Transverse colon (tissue), 4 donors: ENCODE data around the gene NRN1L.

Experiments used
- EP300 ChIP-seq: sonication (generic); formaldehyde crosslinking; IDR thresholded peaks from one replicate; pipeline ENCODE4 v1.6.1; 2017; ENCODE audit warnings: antibody characterized with exemption, low read depth
- POLR2AphosphoS5 ChIP-seq, 3 donors: sonication (generic); formaldehyde crosslinking; IDR thresholded peaks; one replicate each; pipeline ENCODE4 v1.6.1; 2016; ENCODE audit warnings: antibody characterized with exemption in 3 of 3
- TF ChIP-seq, protein P1 (sequence below), 5 experiments: fragments of 200-600 bp in 3 of 5; fragments of 450-650 bp in 2 of 5; sonication (generic) in 3 of 5; IDR thresholded peaks; 1 replicate in 2 of 5; 2 replicates in 3 of 5; pipeline ENCODE4 v1.5.1; 2016 to 2017; ENCODE audit warnings: antibody characterized with exemption in 5 of 5, inconsistent platforms in 3 of 5, mild to moderate bottlenecking in 2 of 5, moderate library complexity in 1 of 5

DNA sequence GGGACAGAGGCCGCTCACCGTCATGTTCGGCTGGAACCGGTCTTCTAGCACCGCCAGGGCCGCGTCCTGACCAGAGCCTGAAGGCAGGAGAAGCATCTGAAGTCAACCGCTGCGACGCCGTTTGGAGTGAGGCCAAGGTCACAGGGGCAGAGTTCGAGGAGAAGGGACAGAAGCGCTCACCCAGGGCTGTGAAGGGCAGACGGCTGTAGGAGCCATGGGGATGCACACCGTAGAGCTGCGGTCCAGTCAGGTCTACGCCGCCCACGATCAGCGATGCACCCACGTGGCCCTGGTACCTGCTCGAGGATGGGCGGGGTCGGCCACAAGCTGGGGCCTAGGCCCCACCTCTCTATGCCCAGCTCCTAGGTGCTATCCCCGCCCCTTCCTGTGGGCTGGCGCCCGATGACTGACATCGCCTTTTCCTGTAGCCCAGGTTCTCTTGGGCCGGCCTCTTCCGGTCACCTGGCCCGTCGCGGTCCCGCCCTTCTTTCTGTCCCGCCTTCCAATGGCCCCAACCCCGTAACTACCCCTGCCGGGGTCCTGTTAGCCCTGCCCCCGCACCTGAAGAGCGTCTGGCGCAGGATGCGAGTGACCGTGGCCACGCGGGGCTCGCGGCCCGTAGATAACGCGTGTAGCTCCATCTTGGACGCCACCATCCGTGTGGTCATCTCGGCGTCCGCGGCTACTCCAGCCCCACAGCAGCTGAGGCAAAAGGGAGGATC, 50.9 kb downstream of the NRN1L start:
- peak; percentile 78 to 92 (median 88) for TF ChIP-seq POLR2AphosphoS5 (IDR thresholded peaks at IDR 0.05)
- TF ChIP-seq, protein P1, sequence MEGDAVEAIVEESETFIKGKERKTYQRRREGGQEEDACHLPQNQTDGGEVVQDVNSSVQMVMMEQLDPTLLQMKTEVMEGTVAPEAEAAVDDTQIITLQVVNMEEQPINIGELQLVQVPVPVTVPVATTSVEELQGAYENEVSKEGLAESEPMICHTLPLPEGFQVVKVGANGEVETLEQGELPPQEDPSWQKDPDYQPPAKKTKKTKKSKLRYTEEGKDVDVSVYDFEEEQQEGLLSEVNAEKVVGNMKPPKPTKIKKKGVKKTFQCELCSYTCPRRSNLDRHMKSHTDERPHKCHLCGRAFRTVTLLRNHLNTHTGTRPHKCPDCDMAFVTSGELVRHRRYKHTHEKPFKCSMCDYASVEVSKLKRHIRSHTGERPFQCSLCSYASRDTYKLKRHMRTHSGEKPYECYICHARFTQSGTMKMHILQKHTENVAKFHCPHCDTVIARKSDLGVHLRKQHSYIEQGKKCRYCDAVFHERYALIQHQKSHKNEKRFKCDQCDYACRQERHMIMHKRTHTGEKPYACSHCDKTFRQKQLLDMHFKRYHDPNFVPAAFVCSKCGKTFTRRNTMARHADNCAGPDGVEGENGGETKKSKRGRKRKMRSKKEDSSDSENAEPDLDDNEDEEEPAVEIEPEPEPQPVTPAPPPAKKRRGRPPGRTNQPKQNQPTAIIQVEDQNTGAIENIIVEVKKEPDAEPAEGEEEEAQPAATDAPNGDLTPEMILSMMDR (IDR thresholded peaks at IDR 0.05), result no peak
- TF ChIP-seq EP300, result no peak
